ENCODE results near the gene TUBB2A.
"Not testable (repeated sequence)": the region's sequence is repeated elsewhere in the genome, so short reads cannot be mapped to it uniquely, and the experiment has no call there.

- not testable (repeated sequence) for TF ChIP-seq CTCF, POLR2AphosphoS5, POLR2A (IDR thresholded peaks at IDR 0.05)
These were observed 15.4 kb upstream of the TUBB2A start for GRCh38 chr6:3172789-3173188.

All from prostate gland (tissue), 2 donors.